Upper lobe of left lung (tissue), 4 donors: ENCODE data around the gene ATP9B.
"Not testable (repeated sequence)": the region's sequence is repeated elsewhere in the genome, so short reads cannot be mapped to it uniquely, and the experiment has no call there.

Experiments used
- EP300 ChIP-seq, 4 donors: sonication (generic); formaldehyde crosslinking; IDR thresholded peaks; one replicate each; pipeline ENCODE4 v1.5.1; 2017; ENCODE audit warnings: antibody characterized with exemption in 4 of 4, control low read depth in 2 of 4
- POLR2A ChIP-seq, 4 donors: fragments of 450-650 bp; IDR thresholded peaks; one replicate each; pipeline ENCODE4 v1.5.1; 2016 to 2017; ENCODE audit warnings: antibody characterized with exemption in 4 of 4, mild to moderate bottlenecking in 2 of 4
- POLR2AphosphoS5 ChIP-seq, 2 donors: sonication (generic); formaldehyde crosslinking; IDR thresholded peaks; one replicate each; pipeline ENCODE4 v1.5.1; 2017; ENCODE audit warnings: antibody characterized with exemption in 2 of 2
- TF ChIP-seq, protein P1 (sequence below), 6 experiments: fragments of 450-650 bp in 4 of 6; fragments of 200-600 bp in 2 of 6; sonication (generic) in 2 of 6; IDR thresholded peaks; one replicate each; pipeline ENCODE4 v1.5.1; 2016 to 2019; ENCODE audit warnings: antibody characterized with exemption in 6 of 6

DNA sequence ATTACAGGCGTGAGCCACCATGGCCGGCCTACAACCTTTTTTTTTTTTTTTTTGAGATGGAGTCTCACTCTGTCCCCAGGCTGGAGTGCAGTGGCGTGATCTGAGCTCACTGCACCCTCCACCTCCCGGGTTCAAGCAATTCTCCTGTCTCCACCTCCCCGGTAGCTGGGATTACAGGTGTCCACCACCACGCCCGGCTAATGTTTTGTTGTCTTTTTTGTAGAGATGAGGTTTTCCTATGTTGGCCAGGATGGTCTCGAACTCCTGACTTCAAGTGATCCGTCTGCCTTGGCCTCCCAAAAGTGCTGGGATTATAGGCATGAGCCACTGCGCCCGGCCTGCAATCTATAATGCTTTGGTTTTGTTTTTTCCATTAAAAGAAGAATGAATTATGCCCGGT is 307.5 kb downstream of the ATP9B start:
- not testable (repeated sequence) for TF ChIP-seq EP300, POLR2AphosphoS5, POLR2A (IDR thresholded peaks at IDR 0.05)
- TF ChIP-seq, protein P1, sequence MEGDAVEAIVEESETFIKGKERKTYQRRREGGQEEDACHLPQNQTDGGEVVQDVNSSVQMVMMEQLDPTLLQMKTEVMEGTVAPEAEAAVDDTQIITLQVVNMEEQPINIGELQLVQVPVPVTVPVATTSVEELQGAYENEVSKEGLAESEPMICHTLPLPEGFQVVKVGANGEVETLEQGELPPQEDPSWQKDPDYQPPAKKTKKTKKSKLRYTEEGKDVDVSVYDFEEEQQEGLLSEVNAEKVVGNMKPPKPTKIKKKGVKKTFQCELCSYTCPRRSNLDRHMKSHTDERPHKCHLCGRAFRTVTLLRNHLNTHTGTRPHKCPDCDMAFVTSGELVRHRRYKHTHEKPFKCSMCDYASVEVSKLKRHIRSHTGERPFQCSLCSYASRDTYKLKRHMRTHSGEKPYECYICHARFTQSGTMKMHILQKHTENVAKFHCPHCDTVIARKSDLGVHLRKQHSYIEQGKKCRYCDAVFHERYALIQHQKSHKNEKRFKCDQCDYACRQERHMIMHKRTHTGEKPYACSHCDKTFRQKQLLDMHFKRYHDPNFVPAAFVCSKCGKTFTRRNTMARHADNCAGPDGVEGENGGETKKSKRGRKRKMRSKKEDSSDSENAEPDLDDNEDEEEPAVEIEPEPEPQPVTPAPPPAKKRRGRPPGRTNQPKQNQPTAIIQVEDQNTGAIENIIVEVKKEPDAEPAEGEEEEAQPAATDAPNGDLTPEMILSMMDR (IDR thresholded peaks at IDR 0.05): not testable (repeated sequence)
